H1 (cell line): ENCODE measurements around the gene LAMC3. TPM values are rescaled to one million over a fixed set of nuclear protein-coding genes. Genes with fewer than 3 reads are reported as not detected.

Experiments
- CTCF ChIA-PET: fragments of 300-600 bp; sonication (Branson Sonifier 250); formaldehyde crosslinking; loops from one replicate; lab custom pipeline; 2021; ENCODE audit not compliant: partially characterized antibody; lab: Charles Lee
- POLR2A ChIA-PET: fragments of 300-600 bp; sonication (Branson Sonifier 250); formaldehyde crosslinking; loops from one replicate; lab custom pipeline; 2021; ENCODE audit warnings: inconsistent platforms; ENCODE audit not compliant: partially characterized antibody; lab: Charles Lee
- DNase-seq, 2 experiments: peaks; one replicate each; pipeline versions ENCODE4 v3.0.0 to v3.0.0-alpha.2; 2010 to 2022; ENCODE audit warnings: low spot score in 2 of 2, low read depth in 1 of 2, mixed read lengths in 1 of 2
- FAIRE-seq: peaks from 2 replicates; lab custom pipeline; 2011; peaks lifted over from hg19 to GRCh38; lab: Jason Lieb, UNC
- H2AFZ ChIP-seq: 2 replicates; pipeline ENCODE4 v1.8.1; 2012; ENCODE audit warnings: low read length, inconsistent platforms
- H2AK5ac ChIP-seq: 2 replicates; pipeline ENCODE4 v1.6.1; 2013; ENCODE audit warnings: low read depth, low read length
- H2BK120ac ChIP-seq: replicated peaks from 2 replicates; pipeline ENCODE3; 2013; ENCODE audit warnings: low read depth, low read length, inconsistent platforms
- H2BK12ac ChIP-seq: 2 replicates; pipeline ENCODE4 v1.6.1; 2013; ENCODE audit warnings: low read depth, low read length
- H2BK15ac ChIP-seq: 2 replicates; pipeline ENCODE4 v1.6.1; 2013; ENCODE audit warnings: low read length
- H2BK20ac ChIP-seq: 2 replicates; pipeline ENCODE4 v1.6.1; 2013; ENCODE audit warnings: low read length
- H2BK5ac ChIP-seq: 2 replicates; pipeline ENCODE4 v1.6.1; 2013; ENCODE audit warnings: low read depth, low read length
- H3K14ac ChIP-seq: 2 replicates; pipeline ENCODE4 v1.6.1; 2013; ENCODE audit warnings: inconsistent platforms; ENCODE audit not compliant: insufficient read length
- H3K18ac ChIP-seq: 2 replicates; pipeline ENCODE4 v1.6.1; 2013; ENCODE audit warnings: low read length; ENCODE audit errors: extremely low read depth
- H3K23ac ChIP-seq: 2 replicates; pipeline ENCODE4 v1.6.1; 2013; ENCODE audit warnings: inconsistent platforms; ENCODE audit not compliant: insufficient read length
- H3K23me2 ChIP-seq: 2 replicates; pipeline ENCODE4 v1.6.1; 2013; ENCODE audit warnings: low read depth, low read length
- H3K27ac ChIP-seq: 2 replicates; pipeline ENCODE4 v1.6.1; 2011; ENCODE audit warnings: low read depth, low read length, inconsistent platforms
- H3K27me3 ChIP-seq, 4 experiments: replicated peaks in 1 of 4; 1 replicate in 1 of 4; 2 replicates in 3 of 4; pipeline versions ENCODE4 v1.6.1 to v1.8.1; 2011 to 2013; ENCODE audit warnings: low read length in 3 of 4, mild to moderate bottlenecking in 3 of 4, inconsistent platforms in 2 of 4, mixed read lengths in 2 of 4, moderate library complexity in 1 of 4; ENCODE audit not compliant: control insufficient read depth in 3 of 4, insufficient read depth in 3 of 4; ENCODE audit errors: extremely low read depth in 1 of 4
- H3K36me3 ChIP-seq, 4 experiments: 2 replicates each; pipeline versions ENCODE4 v1.6.1 to v1.8.1; 2011 to 2013; ENCODE audit warnings: mild to moderate bottlenecking in 4 of 4, low read length in 3 of 4, moderate library complexity in 2 of 4, control low read depth in 1 of 4, inconsistent platforms in 1 of 4; ENCODE audit not compliant: insufficient read depth in 4 of 4, control insufficient read depth in 2 of 4
- H3K4ac ChIP-seq: replicated peaks from 2 replicates; pipeline ENCODE3; 2013; ENCODE audit warnings: low read length, low read depth, mixed read lengths, inconsistent platforms; ENCODE audit not compliant: insufficient read length
- H3K4me1 ChIP-seq, 4 experiments: replicated peaks in 1 of 4; 1 replicate in 1 of 4; 2 replicates in 3 of 4; pipeline versions ENCODE4 v1.6.1 to v1.8.1; 2011 to 2013; ENCODE audit warnings: low read length in 3 of 4, inconsistent platforms in 2 of 4, mixed read lengths in 1 of 4; ENCODE audit not compliant: insufficient read depth in 4 of 4, control insufficient read depth in 3 of 4
- H3K4me2 ChIP-seq, 2 experiments: 2 replicates each; pipeline versions ENCODE4 v1.6.1 to v1.8.1; 2011 to 2013; ENCODE audit warnings: low read depth in 2 of 2, low read length in 2 of 2, control low read depth in 1 of 2, inconsistent platforms in 1 of 2, mild to moderate bottlenecking in 1 of 2; ENCODE audit not compliant: insufficient read depth in 1 of 2
- H3K4me3 ChIP-seq, 4 experiments: fragments of 200-600, 300-600 bp in 1 of 4; sonication (generic), shearing (Covaris generic), sonication (Bioruptor Twin) in 1 of 4; 2 replicates each; pipeline versions ENCODE4 v1.5.1 to v1.8.1; 2011 to 2016; ENCODE audit warnings: low read length in 4 of 4, low read depth in 3 of 4, control low read depth in 2 of 4, inconsistent platforms in 2 of 4, mild to moderate bottlenecking in 2 of 4, mixed read lengths in 1 of 4, moderate library complexity in 1 of 4; ENCODE audit not compliant: insufficient read depth in 2 of 4; ENCODE audit errors: extremely low read depth in 1 of 4
- H3K56ac ChIP-seq: replicated peaks from 2 replicates; pipeline ENCODE3; 2013; ENCODE audit warnings: low read depth, mild to moderate bottlenecking, mixed read lengths, low read length, inconsistent platforms; ENCODE audit not compliant: insufficient read length
- H3K79me1 ChIP-seq: 2 replicates; pipeline ENCODE4 v1.6.1; 2013; ENCODE audit warnings: low read depth, low read length, control low read depth
- H3K79me2 ChIP-seq, 2 experiments: 2 replicates each; pipeline versions ENCODE4 v1.6.1 to v1.8.1; 2012 to 2013; ENCODE audit warnings: low read length in 2 of 2, mild to moderate bottlenecking in 2 of 2, inconsistent platforms in 1 of 2; ENCODE audit not compliant: insufficient read depth in 2 of 2, control insufficient read depth in 1 of 2
- H3K9ac ChIP-seq, 4 experiments: replicated peaks in 1 of 4; 1 replicate in 1 of 4; 2 replicates in 3 of 4; pipeline versions ENCODE4 v1.6.1 to v1.8.1; 2011 to 2013; ENCODE audit warnings: low read depth in 3 of 4, low read length in 3 of 4, control low read depth in 2 of 4, mild to moderate bottlenecking in 2 of 4, moderate library complexity in 2 of 4, inconsistent platforms in 1 of 4; ENCODE audit errors: extremely low read depth in 1 of 4
- H3K9me3 ChIP-seq, 2 experiments: 2 replicates each; pipeline versions ENCODE4 v1.6.1 to v1.8.1; 2012 to 2013; ENCODE audit warnings: mild to moderate bottlenecking in 2 of 2, moderate library complexity in 2 of 2, control low read depth in 1 of 2, inconsistent platforms in 1 of 2, low read depth in 1 of 2, low read length in 1 of 2, mixed read lengths in 1 of 2; ENCODE audit not compliant: insufficient read depth in 2 of 2
- H4K20me1 ChIP-seq, 2 experiments: replicated peaks in 1 of 2; 2 replicates each; pipeline versions ENCODE3 to v1.8.1; 2011 to 2013; ENCODE audit warnings: inconsistent platforms in 2 of 2, low read length in 2 of 2, mild to moderate bottlenecking in 1 of 2; ENCODE audit not compliant: insufficient read depth in 2 of 2, control insufficient read depth in 1 of 2
- H4K5ac ChIP-seq: 2 replicates; pipeline ENCODE4 v1.6.1; 2013; ENCODE audit warnings: low read length, low read depth, mixed read lengths, inconsistent platforms; ENCODE audit not compliant: insufficient read length
- H4K8ac ChIP-seq: 2 replicates; pipeline ENCODE4 v1.8.0; 2013; ENCODE audit warnings: mild to moderate bottlenecking, moderate library complexity, low read length, inconsistent platforms; ENCODE audit not compliant: insufficient read depth; ENCODE audit errors: extremely low read depth
- H4K91ac ChIP-seq: replicated peaks from 2 replicates; pipeline ENCODE3; 2013; ENCODE audit warnings: low read length, mixed read lengths, inconsistent platforms; ENCODE audit not compliant: insufficient read length
- CEBPB ChIP-seq: IDR thresholded peaks from 2 replicates; pipeline ENCODE4 v1.6.1; 2012; ENCODE audit warnings: low read depth, low read length
- CHD1 ChIP-seq: IDR thresholded peaks from 2 replicates; pipeline ENCODE4 v1.6.1; 2012; ENCODE audit warnings: low read depth, low read length, improper control_type of control experiment
- CTCF ChIP-seq, 3 experiments: IDR thresholded peaks; 1 replicate in 2 of 3; 2 replicates in 1 of 3; pipeline versions ENCODE4 v1.5.1 to v1.6.1; 2011; ENCODE audit warnings: low read length in 3 of 3, mild to moderate bottlenecking in 3 of 3, inconsistent platforms in 2 of 3, low read depth in 1 of 3, moderate library complexity in 1 of 3; ENCODE audit not compliant: insufficient read depth in 1 of 3; ENCODE audit errors: control extremely low read depth in 1 of 3
- E2F6 ChIP-seq: IDR thresholded peaks from 2 replicates; pipeline ENCODE4 v1.6.1; 2012; ENCODE audit warnings: inconsistent platforms
- POLR2A ChIP-seq, 2 experiments: IDR thresholded peaks; 1 replicate in 1 of 2; 2 replicates in 1 of 2; pipeline ENCODE4 v1.6.1; 2011; ENCODE audit warnings: low read depth in 2 of 2, low read length in 2 of 2, mild to moderate bottlenecking in 2 of 2; ENCODE audit errors: control extremely low read depth in 1 of 2
- SAP30 ChIP-seq: fragments of 300-600 bp; sonication (generic); IDR thresholded peaks from 2 replicates; pipeline ENCODE4 v1.7.1; 2012; ENCODE audit warnings: low read length, moderate library complexity, mild to moderate bottlenecking, inconsistent platforms; ENCODE audit not compliant: insufficient read depth, insufficient replicate concordance
- SP4 ChIP-seq: IDR thresholded peaks from 2 replicates; pipeline ENCODE4 v1.6.1; 2012; ENCODE audit warnings: low read length, inconsistent platforms
- TAF1 ChIP-seq: IDR thresholded peaks from 2 replicates; pipeline ENCODE4 v1.6.1; 2011; ENCODE audit warnings: mild to moderate bottlenecking, low read depth, low read length
- ZNF274 ChIP-seq: IDR thresholded peaks from 2 replicates; pipeline ENCODE4 v1.7.0; 2012; ENCODE audit warnings: low read length, borderline replicate concordance; ENCODE audit errors: extremely low read depth
- WGBS, 2 experiments: shearing (Covaris generic) in 1 of 2; methylation state at CpG; one replicate each; pipeline versions ENCODE4 v1.1.6 to v1.1.7; 2013 to 2015; ENCODE audit warnings: low lambda C conversion rate in 2 of 2, mixed read lengths in 2 of 2, inconsistent platforms in 1 of 2, low coverage in 1 of 2, missing lambda C conversion rate in 1 of 2; ENCODE audit not compliant: insufficient replicate concordance in 2 of 2, insufficient coverage in 1 of 2, insufficient read length in 1 of 2; ENCODE audit errors: extremely low coverage in 1 of 2, missing lambda C conversion rate in 1 of 2; 5-methylcytosine and 5-hydroxymethylcytosine counted together
- polyA plus RNA-seq, 7 experiments: library from polyadenylated mRNA; depleted of rRNA in 3 of 7; stranded (reverse) in 5 of 7; unstranded in 2 of 7; fragments of >200 nt in 5 of 7; fragments of 200-250 nt in 2 of 7; gene quantifications; 1 replicate in 5 of 7; 2 replicates in 1 of 7; 4 replicates in 1 of 7; pipeline versions ENCODE4 v1.2.1 to v1.2.3, GENCODE V29; 2011 to 2013; ENCODE audit warnings: missing spikeins in 2 of 7, mixed read lengths in 2 of 7
- total RNA-seq: library from RNA; stranded (reverse); fragmentation: NEBNext Ultra II Directional; extraction: Animal tissue kit (Norgen Biotek cat#: 25700); gene quantifications from 2 replicates; pipeline ENCODE4 v1.2.1, GENCODE V29; 2021
- TF ChIP-seq, protein P1 (sequence below): IDR thresholded peaks from 2 replicates; pipeline ENCODE4 v1.6.1; 2012; ENCODE audit warnings: inconsistent platforms

LAMC3 gene
- total and polyA plus RNA-seq, 2 of the 8 experiments (the other 6 are each of a cell fraction or from before 2014, with no cell fraction given), result 9.3 to 12.3 TPM

DNA sequence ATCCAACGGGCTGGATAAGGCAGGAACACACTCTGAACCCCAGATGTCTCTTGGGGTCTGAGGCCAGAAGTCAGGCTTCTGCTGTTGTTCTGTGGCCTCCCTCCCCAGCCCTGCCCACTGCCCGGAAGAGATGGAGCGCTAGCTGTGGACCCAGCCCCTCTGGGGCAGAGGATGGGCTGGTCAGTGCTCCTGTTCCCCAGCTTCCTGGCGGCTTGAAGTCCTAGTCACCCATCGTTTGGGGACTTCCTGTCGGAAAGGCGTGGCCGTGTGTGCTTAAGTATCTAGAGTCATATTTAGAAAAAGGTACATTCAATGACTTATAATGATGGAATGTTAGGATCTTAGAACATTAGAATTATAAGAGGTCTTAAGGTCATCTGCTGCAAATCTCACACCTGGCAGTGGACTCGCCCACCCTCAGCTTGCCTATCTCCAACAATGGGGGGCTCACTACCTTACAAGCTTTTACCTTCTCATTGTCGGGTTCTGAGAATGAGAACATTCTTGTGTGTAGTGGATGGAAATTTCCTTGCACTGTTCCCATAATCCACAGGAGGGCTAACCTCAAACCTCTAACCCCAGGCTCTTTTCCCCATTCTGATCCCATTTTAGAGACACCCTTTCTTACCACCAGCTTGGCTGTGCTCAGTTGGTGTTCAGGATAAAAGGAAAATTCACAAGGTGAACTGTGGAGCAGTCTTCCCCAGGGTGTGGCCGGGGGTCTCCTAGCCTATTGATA, 74.0 kb downstream of the LAMC3 start:
- no peak overlapping the region for H2BK12ac ChIP-seq
- WGBS, 2 experiments, result 91% methylated on average over 11 of the region's 11 CpGs; no CpG with 5 or more reads in 1 of the 2 experiments
- no peak overlapping the region for H3K9ac ChIP-seq
- no peaks in the 10 kb centered on the region for H3K79me2 ChIP-seq
- no peak overlapping the region for H3K27ac ChIP-seq
- no peak overlapping the region for H3K4me3 ChIP-seq
- POLR2A ChIA-PET, result interaction anchor here (1.1 to 2.0 kb wide), 3 partner anchors 9 to 18 kb away, joined by 3 to 6 read pairs (median 6); no protein-coding TSS in a partner anchor
- H3K79me1 ChIP-seq, result no peaks in the 10 kb centered on the region
- no peak overlapping the region for H4K91ac ChIP-seq
- no peak overlapping the region for H4K8ac ChIP-seq
- no peak overlapping the region for H3K14ac ChIP-seq
- H2BK5ac ChIP-seq, result no peak overlapping the region
- H2BK15ac ChIP-seq, result no peak overlapping the region
- H3K23me2 ChIP-seq, result no peaks in the 10 kb centered on the region
- no peak overlapping the region for H3K4ac ChIP-seq
- DNase-seq (no peak), FAIRE-seq (no peak)
- H2BK20ac ChIP-seq, result no peak overlapping the region
- no peak overlapping the region for H2BK120ac ChIP-seq
- no peak overlapping the region for H3K56ac ChIP-seq
- no peak overlapping the region for H3K23ac ChIP-seq
- H3K27me3 ChIP-seq, result no peaks in the 10 kb centered on the region; a peak in 1 of 7 replicates
- H3K9me3 ChIP-seq, result no peaks in the 10 kb centered on the region
- CTCF ChIA-PET, result interaction anchor here (0.7 to 5.6 kb wide), 3 partner anchors 12 to 29 kb away, joined by 3 to 24 read pairs (median 4); partner anchors contain the start of gene AIF1L
- H3K4me1 ChIP-seq, result no peaks in the 10 kb centered on the region; a peak in 1 of 7 replicates
- no peaks in the 10 kb centered on the region for H3K36me3 ChIP-seq
- no peak overlapping the region for H4K5ac ChIP-seq
- no peak overlapping the region for H2AK5ac ChIP-seq
- no peak overlapping the region for H3K18ac ChIP-seq
- no peaks in the 10 kb centered on the region for H4K20me1 ChIP-seq
- no peak overlapping the region for H2AFZ ChIP-seq
- no peak overlapping the region for H3K4me2 ChIP-seq
- TF ChIP-seq CHD1 (no peak), E2F6 (no peak), SP4 (no peak), CEBPB (no peak), POLR2A (IDR thresholded peaks at IDR 0.05; ENCODE audit: control extremely low read depth in 1 of 2, low read depth in 2 of 2, low read length in 2 of 2) (no peak), SAP30 (no peak), CTCF (IDR thresholded peaks at IDR 0.05; ENCODE audit: control extremely low read depth in 1 of 3, insufficient read depth in 1 of 3, low read depth in 1 of 3, low read length in 3 of 3) (no peak), ZNF274 (no peak), TAF1 (no peak)
- TF ChIP-seq, protein P1, sequence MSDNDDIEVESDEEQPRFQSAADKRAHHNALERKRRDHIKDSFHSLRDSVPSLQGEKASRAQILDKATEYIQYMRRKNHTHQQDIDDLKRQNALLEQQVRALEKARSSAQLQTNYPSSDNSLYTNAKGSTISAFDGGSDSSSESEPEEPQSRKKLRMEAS, result no peak
